HCT116 (cell line): Measurements from ENCODE around the gene HEXD.

Source experiments
- CTCF ChIP-seq, 3 experiments: fragments of 200-600 bp in 1 of 3; sonication (generic) in 1 of 3; IDR thresholded peaks in 2 of 3; conservative IDR thresholded peaks in 1 of 3; 2 replicates each; pipeline ENCODE4 v1.5.1; 2012 to 2017; ENCODE audit warnings: low read depth in 2 of 3, low read length in 2 of 3, antibody characterized with exemption in 1 of 3, borderline replicate concordance in 1 of 3, control low read depth in 1 of 3, mild to moderate bottlenecking in 1 of 3, mixed read lengths in 1 of 3, mixed run types in 1 of 3, moderate library complexity in 1 of 3; ENCODE audit not compliant: insufficient read depth in 1 of 3
- EZH2 ChIP-seq: fragments of 200-600 bp; sonication (generic); IDR thresholded peaks from 2 replicates; pipeline ENCODE4 v1.6.1; 2017; ENCODE audit warnings: antibody characterized with exemption, mixed run types
- POLR2A ChIP-seq: IDR thresholded peaks from 2 replicates; pipeline ENCODE4 v1.7.0; 2011; ENCODE audit warnings: borderline replicate concordance; ENCODE audit not compliant: insufficient read depth, insufficient read length; ENCODE audit errors: extremely low read depth
- RAD21 ChIP-seq: IDR thresholded peaks from 2 replicates; pipeline ENCODE4 v1.6.1; 2012; ENCODE audit warnings: low read depth, mild to moderate bottlenecking
- SP1 ChIP-seq: IDR thresholded peaks from 2 replicates; pipeline ENCODE4 v1.6.1; 2012; ENCODE audit warnings: low read depth
- ZBTB33 ChIP-seq: IDR thresholded peaks from 2 replicates; pipeline ENCODE4 v1.6.1; 2011; ENCODE audit warnings: mild to moderate bottlenecking, low read length, moderate library complexity; ENCODE audit not compliant: insufficient replicate concordance; ENCODE audit errors: extremely low read depth

GRCh38 chr17:82399601-82400101, 18.5 kb upstream of the HEXD start:
- TF ChIP-seq EZH2: no peak
- no peak for TF ChIP-seq SP1
- no peak for TF ChIP-seq CTCF (IDR thresholded peaks at IDR 0.05 in 2 of 3, conservative IDR thresholded peaks at IDR 0.05 in 1 of 3; ENCODE audit: borderline replicate concordance in 1 of 3, insufficient read depth in 1 of 3, low read depth in 2 of 3, low read length in 2 of 3)
- no peak for TF ChIP-seq POLR2A
- TF ChIP-seq ZBTB33: no peak
- no peak for TF ChIP-seq RAD21
